Suprapubic skin (tissue), 4 donors: Measurements from ENCODE around the gene C9orf85. TPM values are rescaled to one million over a fixed set of nuclear protein-coding genes. Genes with fewer than 3 reads are reported as not detected.
"Not testable (repeated sequence)": the region's sequence is repeated elsewhere in the genome, so short reads cannot be mapped to it uniquely, and the experiment has no call there.

Experiments used
- DNase-seq, 2 donors: peaks; one replicate each; pipeline ENCODE4 v3.0.0-alpha.2; 2019; ENCODE audit warnings: low spot score in 2 of 2
- H3K27ac ChIP-seq: fragments of 200-600 bp; sonication (generic); one replicate; pipeline ENCODE4 v1.5.1; 2019
- H3K27me3 ChIP-seq: fragments of 200-600 bp; sonication (generic); one replicate; pipeline ENCODE4 v1.5.1; 2019
- H3K36me3 ChIP-seq: fragments of 200-600 bp; sonication (generic); one replicate; pipeline ENCODE4 v1.5.1; 2019
- H3K4me1 ChIP-seq: fragments of 200-600 bp; sonication (generic); one replicate; pipeline ENCODE4 v1.5.1; 2019
- H3K4me3 ChIP-seq: fragments of 200-600 bp; sonication (generic); one replicate; pipeline ENCODE4 v1.5.1; 2019; ENCODE audit warnings: mild to moderate bottlenecking
- H3K9me3 ChIP-seq: fragments of 200-600 bp; sonication (generic); one replicate; pipeline ENCODE4 v1.5.1; 2019
- CTCF ChIP-seq, 2 donors: fragments of 200-600 bp in 1 of 2; fragments of 450-650 bp in 1 of 2; sonication (generic) in 1 of 2; IDR thresholded peaks; one replicate each; pipeline ENCODE4 v1.5.1; 2016 to 2019; ENCODE audit warnings: antibody characterized with exemption in 2 of 2, mild to moderate bottlenecking in 1 of 2, moderate library complexity in 1 of 2
- EP300 ChIP-seq: sonication (generic); formaldehyde crosslinking; IDR thresholded peaks from one replicate; pipeline ENCODE4 v1.6.1; 2017; ENCODE audit warnings: antibody characterized with exemption
- POLR2A ChIP-seq, 2 donors: fragments of 450-650 bp; IDR thresholded peaks; one replicate each; pipeline ENCODE4 v1.6.1; 2017; ENCODE audit warnings: antibody characterized with exemption in 2 of 2, mild to moderate bottlenecking in 2 of 2, moderate library complexity in 2 of 2
- POLR2AphosphoS5 ChIP-seq, 3 donors: sonication (generic); formaldehyde crosslinking; IDR thresholded peaks; one replicate each; pipeline ENCODE4 v1.6.1; 2017; ENCODE audit warnings: antibody characterized with exemption in 3 of 3
- WGBS: methylation state at CpG from one replicate; pipeline ENCODE4 v1.1.5; 2018; 5-methylcytosine and 5-hydroxymethylcytosine counted together
- total RNA-seq, 4 donors: library from RNA; depleted of rRNA; stranded (reverse); fragments of >200 nt; gene quantifications; one replicate each; pipeline ENCODE4 v1.1.0, GENCODE V29; 2016

Gene C9orf85
- total RNA-seq, 4 donors from 2014 or later, result 13.1 to 18.9 (median 16.4) TPM

- Histone ChIP-seq H3K4me1 (no peaks in the 10 kb centered on the region), H3K36me3 (no peaks in the 10 kb centered on the region), H3K27me3 (no peaks in the 10 kb centered on the region), H3K9me3 (no peaks in the 10 kb centered on the region), H3K27ac (no peak overlapping the region), H3K4me3 (no peak overlapping the region)
- 72% methylated on average over 5 of the region's 5 CpGs for WGBS
- DNase-seq, result no peak
- TF ChIP-seq POLR2A (IDR thresholded peaks at IDR 0.05) (no peak), CTCF (IDR thresholded peaks at IDR 0.05) (no peak), POLR2AphosphoS5 (IDR thresholded peaks at IDR 0.05) (no peak), EP300 (no peak)
Observed at GRCh38 chr9:72006501-72006900, 95.1 kb downstream of the C9orf85 start.

- not testable (repeated sequence) for H3K4me1 ChIP-seq, DNase-seq, H3K4me3 ChIP-seq, H3K36me3 ChIP-seq, H3K9me3 ChIP-seq, H3K27ac ChIP-seq, H3K27me3 ChIP-seq
- 89% methylated on average over 20 of the region's 20 CpGs for WGBS
Observed at GRCh38 chr9:72007726-72008125, 96.3 kb downstream of the C9orf85 start.

- 77% methylated on average over 4 of the region's 4 CpGs for WGBS
- Histone ChIP-seq H3K4me1 (no peaks in the 10 kb centered on the region), H3K36me3 (no peaks in the 10 kb centered on the region), H3K4me3 (no peak overlapping the region), H3K27ac (no peak overlapping the region), H3K9me3 (no peaks in the 10 kb centered on the region), H3K27me3 (no peaks in the 10 kb centered on the region)
- no peak for TF ChIP-seq CTCF (IDR thresholded peaks at IDR 0.05)
- no peak for TF ChIP-seq POLR2AphosphoS5 (IDR thresholded peaks at IDR 0.05)
- no peak for TF ChIP-seq EP300
- no peak for TF ChIP-seq POLR2A (IDR thresholded peaks at IDR 0.05)
- DNase-seq, result no peak
Observed at GRCh38 chr9:72012646-72013045, 101.2 kb downstream of the C9orf85 start.

GRCh38 chr9:72013292-72013760 lies 101.9 kb downstream of the C9orf85 start:
- DNase-seq, result no peak
- Histone ChIP-seq H3K27ac (no peak overlapping the region), H3K36me3 (no peaks in the 10 kb centered on the region), H3K4me3 (no peak overlapping the region), H3K9me3 (no peaks in the 10 kb centered on the region), H3K4me1 (no peaks in the 10 kb centered on the region), H3K27me3 (no peaks in the 10 kb centered on the region)
- TF ChIP-seq POLR2AphosphoS5 (IDR thresholded peaks at IDR 0.05), result no peak
- TF ChIP-seq POLR2A (IDR thresholded peaks at IDR 0.05), result no peak
- 7% methylated on average over 1 of the region's 1 CpG for WGBS

GRCh38 chr9:72022841-72023240 lies 111.4 kb downstream of the C9orf85 start:
- Histone ChIP-seq H3K27me3 (no peaks in the 10 kb centered on the region), H3K4me1 (no peaks in the 10 kb centered on the region), H3K4me3 (no peak overlapping the region), H3K9me3 (no peaks in the 10 kb centered on the region), H3K27ac (no peak overlapping the region), H3K36me3 (no peaks in the 10 kb centered on the region)
- no peak for DNase-seq
- 80% methylated on average over 3 of the region's 3 CpGs for whole genome bisulfite sequencing
- TF ChIP-seq POLR2AphosphoS5 (IDR thresholded peaks at IDR 0.05), result no peak
- TF ChIP-seq POLR2A (IDR thresholded peaks at IDR 0.05), result no peak
- no peak for TF ChIP-seq CTCF (IDR thresholded peaks at IDR 0.05)
- TF ChIP-seq EP300, result no peak

Other genes starting within 250 kb of the C9orf85 start
- 10 to 100 TPM; 48.9 to 76.2 (median 66.1) TPM for gene CEMIP2, start 143.1 kb upstream of the C9orf85 start, total RNA-seq
- gene ABHD17B, start 446 bp upstream of the C9orf85 start, total RNA-seq, result 10 to 100 TPM; 22.4 to 40.7 (median 33.2) TPM
- gene C9orf57, start 149.0 kb downstream of the C9orf85 start, total RNA-seq, result not detected
- gene GDA, start 237.8 kb downstream of the C9orf85 start, total RNA-seq, result 1 to 10 TPM in 3 of 4 donors, under 1 TPM in 1; 0.16 to 2.6 (median 1.6) TPM